Body of pancreas (tissue), 4 donors: Measurements from ENCODE around the gene ZNF205. TPM values are rescaled to one million over a fixed set of nuclear protein-coding genes. Genes with fewer than 3 reads are reported as not detected.

ENCODE experiments used
- ATAC-seq: fragments of 150-250 bp; one replicate; pipeline ENCODE4 v1.9.1; 2016
- DNase-seq, 4 donors: peaks; one replicate each; pipeline ENCODE4 v3.0.0-alpha.2; 2019
- H3K27ac ChIP-seq, 4 donors: fragments of 200-600 bp; sonication (generic); 1 replicate in 3 of 4; 2 replicates in 1 of 4; pipeline versions ENCODE4 v1.5.1 to v1.6.1; 2016 to 2019; ENCODE audit warnings: mild to moderate bottlenecking in 1 of 4, mixed read lengths in 1 of 4, moderate library complexity in 1 of 4
- H3K27me3 ChIP-seq, 2 donors: fragments of 200-600 bp; sonication (generic); one replicate each; pipeline ENCODE4 v1.6.0; 2016; ENCODE audit warnings: mild to moderate bottlenecking in 1 of 2
- H3K36me3 ChIP-seq, 2 donors: fragments of 200-600 bp; sonication (generic); replicated peaks in 1 of 2; 2 replicates each; pipeline ENCODE4 v1.5.1; 2016; ENCODE audit warnings: low read depth in 2 of 2; ENCODE audit not compliant: insufficient read depth in 1 of 2
- H3K4me1 ChIP-seq: fragments of 200-600 bp; sonication (generic); one replicate; pipeline ENCODE4 v1.6.0; 2016
- H3K4me3 ChIP-seq, 2 donors: fragments of 200-600 bp; sonication (generic); 1 replicate in 1 of 2; 2 replicates in 1 of 2; pipeline ENCODE4 v1.5.1; 2016 to 2019
- H3K9me3 ChIP-seq, 3 donors: fragments of 200-600 bp; sonication (generic); 1 replicate in 2 of 3; 2 replicates in 1 of 3; pipeline ENCODE4 v1.5.1; 2016
- POLR2A ChIP-seq, 3 donors: fragments of 450-650 bp; IDR thresholded peaks; one replicate each; pipeline ENCODE4 v1.6.1; 2016; ENCODE audit warnings: antibody characterized with exemption in 3 of 3, mild to moderate bottlenecking in 2 of 3
- WGBS, 2 donors: methylation state at CpG; one replicate each; pipeline ENCODE4 v1.1.5; 2017; 5-methylcytosine and 5-hydroxymethylcytosine counted together
- intact Hi-C: fragments of 100-400 bp; cut with DNase I; formaldehyde crosslinking; loops from one replicate; pipeline ENCODE4 v1.15.1; 2023
- total RNA-seq, 2 donors: library from RNA; depleted of rRNA; stranded (reverse); fragments of >200 nt; gene quantifications; one replicate each; pipeline ENCODE4 v1.1.0, GENCODE V29; 2016
- TF ChIP-seq, protein P1 (sequence below), 7 experiments: fragments of 450-650 bp in 4 of 7; fragments of 200-600 bp in 3 of 7; sonication (generic) in 3 of 7; IDR thresholded peaks; one replicate each; pipeline ENCODE4 v1.5.1; 2016 to 2019; ENCODE audit warnings: antibody characterized with exemption in 7 of 7

Gene ZNF205
- total RNA-seq, 2 donors from 2014 or later = 14.2 to 20.0 TPM

- H3K27me3 ChIP-seq = no peaks in the 10 kb centered on the region
- H3K4me3 ChIP-seq = no peak overlapping the region
- H3K36me3 ChIP-seq = no peaks in the 10 kb centered on the region
- no peak for ATAC-seq
- TF ChIP-seq, protein P1, sequence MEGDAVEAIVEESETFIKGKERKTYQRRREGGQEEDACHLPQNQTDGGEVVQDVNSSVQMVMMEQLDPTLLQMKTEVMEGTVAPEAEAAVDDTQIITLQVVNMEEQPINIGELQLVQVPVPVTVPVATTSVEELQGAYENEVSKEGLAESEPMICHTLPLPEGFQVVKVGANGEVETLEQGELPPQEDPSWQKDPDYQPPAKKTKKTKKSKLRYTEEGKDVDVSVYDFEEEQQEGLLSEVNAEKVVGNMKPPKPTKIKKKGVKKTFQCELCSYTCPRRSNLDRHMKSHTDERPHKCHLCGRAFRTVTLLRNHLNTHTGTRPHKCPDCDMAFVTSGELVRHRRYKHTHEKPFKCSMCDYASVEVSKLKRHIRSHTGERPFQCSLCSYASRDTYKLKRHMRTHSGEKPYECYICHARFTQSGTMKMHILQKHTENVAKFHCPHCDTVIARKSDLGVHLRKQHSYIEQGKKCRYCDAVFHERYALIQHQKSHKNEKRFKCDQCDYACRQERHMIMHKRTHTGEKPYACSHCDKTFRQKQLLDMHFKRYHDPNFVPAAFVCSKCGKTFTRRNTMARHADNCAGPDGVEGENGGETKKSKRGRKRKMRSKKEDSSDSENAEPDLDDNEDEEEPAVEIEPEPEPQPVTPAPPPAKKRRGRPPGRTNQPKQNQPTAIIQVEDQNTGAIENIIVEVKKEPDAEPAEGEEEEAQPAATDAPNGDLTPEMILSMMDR (IDR thresholded peaks at IDR 0.05) = no peak
- no peak for TF ChIP-seq POLR2A (IDR thresholded peaks at IDR 0.05)
- intact Hi-C loops = no loop called here
- no peaks in the 10 kb centered on the region for H3K4me1 ChIP-seq
- H3K27ac ChIP-seq = no peak overlapping the region
- WGBS, 2 donors = 86 to 92% methylated on average over 20 to 62 of the region's 71 CpGs
- no peak for DNase-seq
- H3K9me3 ChIP-seq = no peaks in the 10 kb centered on the region
Observed at GRCh38 chr16:3088925-3089716, 23.3 kb upstream of the ZNF205 start.

GRCh38 chr16:3089717-3090592 is 22.4 kb upstream of the ZNF205 start:
- no peaks in the 10 kb centered on the region for H3K27me3 ChIP-seq
- no peaks in the 10 kb centered on the region for H3K4me1 ChIP-seq
- H3K36me3 ChIP-seq = no peaks in the 10 kb centered on the region
- no peak overlapping the region for H3K4me3 ChIP-seq
- H3K27ac ChIP-seq = no peak overlapping the region
- TF ChIP-seq, protein P1 (IDR thresholded peaks at IDR 0.05) = no peak
- TF ChIP-seq POLR2A (IDR thresholded peaks at IDR 0.05) = no peak
- H3K9me3 ChIP-seq = no peaks in the 10 kb centered on the region
- intact Hi-C loops = no loop called here
- DNase-seq (no peak), ATAC-seq (no peak)
- WGBS, 2 donors = 91 to 95% methylated on average over 57 to 80 of the region's 81 CpGs

DNA sequence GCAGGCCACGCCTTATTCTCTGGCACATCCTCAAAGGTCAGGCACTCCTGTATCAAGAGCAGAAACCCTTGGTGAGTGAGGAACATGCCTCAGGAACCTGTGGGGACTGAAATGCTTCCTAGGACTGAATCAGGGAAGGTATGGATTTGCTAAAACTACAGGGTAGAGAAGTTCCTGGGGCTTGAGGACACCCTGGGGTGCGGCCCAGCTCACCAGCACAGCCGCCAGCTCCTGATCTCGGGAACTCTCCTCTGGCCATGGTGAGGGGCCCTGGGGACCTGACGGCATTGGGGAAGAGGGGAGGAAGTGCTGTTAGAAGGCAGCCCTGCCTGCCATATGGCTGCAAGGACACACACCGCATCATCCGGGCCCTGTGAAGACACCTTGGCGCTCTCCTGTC is 20.8 kb upstream of the ZNF205 start:
- no peak for TF ChIP-seq POLR2A (IDR thresholded peaks at IDR 0.05)
- TF ChIP-seq, protein P1 (IDR thresholded peaks at IDR 0.05) = no peak
- ATAC-seq (no peak), DNase-seq (no peak)
- no peak overlapping the region for H3K4me3 ChIP-seq
- 80% methylated on average over 5 to 8 of the region's 8 CpGs for WGBS, 2 donors
- H3K9me3 ChIP-seq = no peaks in the 10 kb centered on the region
- H3K27ac ChIP-seq = no peak overlapping the region
- no peaks in the 10 kb centered on the region for H3K4me1 ChIP-seq
- H3K27me3 ChIP-seq = no peaks in the 10 kb centered on the region
- H3K36me3 ChIP-seq = no peaks in the 10 kb centered on the region
- intact Hi-C loops = no loop called here

GRCh38 chr16:3092501-3092941 is 19.9 kb upstream of the ZNF205 start:
- H3K27ac ChIP-seq = no peak overlapping the region
- no peak for ATAC-seq
- no peaks in the 10 kb centered on the region for H3K36me3 ChIP-seq
- 62 to 68% methylated on average over 5 to 19 of the region's 20 CpGs for WGBS, 2 donors
- H3K4me1 ChIP-seq = no peaks in the 10 kb centered on the region
- no peaks in the 10 kb centered on the region for H3K9me3 ChIP-seq
- TF ChIP-seq POLR2A (IDR thresholded peaks at IDR 0.05) = no peak
- TF ChIP-seq, protein P1 (IDR thresholded peaks at IDR 0.05) = no peak
- H3K4me3 ChIP-seq = no peak overlapping the region
- no peaks in the 10 kb centered on the region for H3K27me3 ChIP-seq
- intact Hi-C loops = no loop called here
- no peak for DNase-seq
